Colonic mucosa (tissue), 4 donors: ENCODE measurements around the gene GSN. TPM values are rescaled to one million over a fixed set of nuclear protein-coding genes. Genes with fewer than 3 reads are reported as not detected.

ENCODE experiments used
- DNase-seq: peaks from one replicate; pipeline ENCODE4 v3.0.0-alpha.2; 2020
- H3K27ac ChIP-seq: fragments of 200-600 bp; one replicate; pipeline ENCODE4 v1.8.0; 2021
- H3K27me3 ChIP-seq: fragments of 200-600 bp; one replicate; pipeline ENCODE4 v1.8.0; 2021
- H3K36me3 ChIP-seq: fragments of 200-600 bp; one replicate; pipeline ENCODE4 v1.8.0; 2021
- H3K4me1 ChIP-seq: fragments of 200-600 bp; one replicate; pipeline ENCODE4 v1.8.0; 2021; ENCODE audit warnings: mild to moderate bottlenecking
- H3K4me3 ChIP-seq: fragments of 200-600 bp; one replicate; pipeline ENCODE4 v1.8.0; 2021
- H3K9ac ChIP-seq, 2 donors: one replicate each; pipeline ENCODE4 v1.7.0; 2013; ENCODE audit warnings: control low read depth in 2 of 2, low read depth in 2 of 2, low read length in 2 of 2
- H3K9me3 ChIP-seq: fragments of 200-600 bp; one replicate; pipeline ENCODE4 v1.8.0; 2021
- intact Hi-C: fragments of 100-400 bp; cut with DNase I; formaldehyde crosslinking; loops from one replicate; pipeline ENCODE4 v1.14.1; 2022
- total RNA-seq, 2 donors: library from RNA; stranded (reverse); fragmentation: NEBNext Ultra II Directional in 1 of 2; extraction: Animal tissue kit (Norgen Biotek cat#: 25700) in 1 of 2; gene quantifications; one replicate each; pipeline ENCODE4 v1.2.1, GENCODE V29; 2021
- TF ChIP-seq, protein P1 (sequence below): fragments of 200-600 bp; IDR thresholded peaks from one replicate; pipeline ENCODE4 v1.8.0; 2022; ENCODE audit warnings: antibody characterized with exemption, mild to moderate bottlenecking
- donor health status: healthy.
- donor health status: DM: no; HTN: no; CAD: no.
- donor health status: DM: no; HTN: no; CAD: no.

GSN gene
- total RNA-seq, 2 donors from 2014 or later = 413 to 553 TPM

DNA sequence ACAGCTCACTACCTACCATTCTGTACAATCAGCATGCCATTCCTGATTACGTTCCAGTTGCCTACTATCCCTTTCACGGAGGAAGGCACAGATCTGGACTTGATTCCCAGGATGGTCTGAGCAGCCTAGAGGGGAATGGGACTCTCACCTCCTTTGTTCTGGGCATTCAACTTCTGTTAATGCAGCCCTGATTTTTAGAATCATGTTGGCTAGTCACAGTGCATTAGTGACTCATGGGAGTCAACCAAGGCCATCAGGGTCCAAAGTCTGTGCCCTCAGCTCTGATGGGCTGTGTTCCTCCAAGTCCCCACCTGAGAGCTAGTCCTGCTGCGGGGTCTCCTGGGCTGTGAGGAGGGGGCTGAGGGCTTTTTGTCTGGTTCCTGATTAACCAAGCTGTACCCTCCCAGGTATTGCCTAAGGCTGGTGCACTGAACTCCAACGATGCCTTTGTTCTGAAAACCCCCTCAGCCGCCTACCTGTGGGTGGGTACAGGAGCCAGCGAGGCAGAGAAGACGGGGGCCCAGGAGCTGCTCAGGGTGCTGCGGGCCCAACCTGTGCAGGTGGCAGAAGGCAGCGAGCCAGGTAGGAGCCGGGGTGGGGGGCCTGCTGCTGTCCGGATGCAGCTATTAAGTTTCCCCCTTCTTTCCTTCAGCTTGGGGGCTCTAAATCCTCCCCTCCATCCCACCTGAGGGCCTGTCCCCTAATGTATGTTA, 59.1 kb downstream of the GSN start:
- intact Hi-C loops = no loop called here
- Histone ChIP-seq H3K9me3 (no peaks in the 10 kb centered on the region), H3K27me3 (no peaks in the 10 kb centered on the region), H3K4me3 (no peak overlapping the region), H3K4me1 (no peaks in the 10 kb centered on the region), H3K9ac (no peak overlapping the region), H3K27ac (peak overlapping the region; percentile 58), H3K36me3 (peaks cover 33% of the 10 kb centered on the region)
- no peak for DNase-seq
- TF ChIP-seq, protein P1, sequence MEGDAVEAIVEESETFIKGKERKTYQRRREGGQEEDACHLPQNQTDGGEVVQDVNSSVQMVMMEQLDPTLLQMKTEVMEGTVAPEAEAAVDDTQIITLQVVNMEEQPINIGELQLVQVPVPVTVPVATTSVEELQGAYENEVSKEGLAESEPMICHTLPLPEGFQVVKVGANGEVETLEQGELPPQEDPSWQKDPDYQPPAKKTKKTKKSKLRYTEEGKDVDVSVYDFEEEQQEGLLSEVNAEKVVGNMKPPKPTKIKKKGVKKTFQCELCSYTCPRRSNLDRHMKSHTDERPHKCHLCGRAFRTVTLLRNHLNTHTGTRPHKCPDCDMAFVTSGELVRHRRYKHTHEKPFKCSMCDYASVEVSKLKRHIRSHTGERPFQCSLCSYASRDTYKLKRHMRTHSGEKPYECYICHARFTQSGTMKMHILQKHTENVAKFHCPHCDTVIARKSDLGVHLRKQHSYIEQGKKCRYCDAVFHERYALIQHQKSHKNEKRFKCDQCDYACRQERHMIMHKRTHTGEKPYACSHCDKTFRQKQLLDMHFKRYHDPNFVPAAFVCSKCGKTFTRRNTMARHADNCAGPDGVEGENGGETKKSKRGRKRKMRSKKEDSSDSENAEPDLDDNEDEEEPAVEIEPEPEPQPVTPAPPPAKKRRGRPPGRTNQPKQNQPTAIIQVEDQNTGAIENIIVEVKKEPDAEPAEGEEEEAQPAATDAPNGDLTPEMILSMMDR = no peak

DNA sequence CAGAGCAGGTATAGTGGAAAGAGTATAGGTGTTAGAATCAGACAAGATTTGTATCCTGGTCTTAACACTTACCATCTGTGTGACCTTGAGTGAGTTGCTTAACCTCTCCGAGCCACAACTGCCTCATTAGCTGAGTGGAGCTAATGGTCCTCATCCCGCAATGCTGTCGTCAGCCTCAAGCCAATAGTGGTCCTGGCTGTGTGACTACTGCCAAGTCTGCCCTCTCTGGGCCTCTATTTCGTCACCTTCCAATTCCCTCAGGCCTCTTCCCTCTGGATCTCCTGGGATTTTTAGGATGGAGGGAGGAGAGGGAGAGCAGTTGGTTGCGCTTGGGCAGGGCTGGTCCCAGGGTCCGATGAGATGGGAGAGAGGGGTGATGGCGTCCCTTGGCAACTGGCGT, 60.5 kb downstream of the GSN start:
- Histone ChIP-seq H3K36me3 (peaks cover 33% of the 10 kb centered on the region), H3K27me3 (no peaks in the 10 kb centered on the region), H3K9me3 (no peaks in the 10 kb centered on the region), H3K27ac (peak overlapping the region; percentile 34), H3K4me3 (no peak overlapping the region), H3K9ac (no peak overlapping the region), H3K4me1 (no peaks in the 10 kb centered on the region)
- TF ChIP-seq, protein P1 = no peak
- DNase-seq = no peak
- intact Hi-C loops = no loop called here

DNA sequence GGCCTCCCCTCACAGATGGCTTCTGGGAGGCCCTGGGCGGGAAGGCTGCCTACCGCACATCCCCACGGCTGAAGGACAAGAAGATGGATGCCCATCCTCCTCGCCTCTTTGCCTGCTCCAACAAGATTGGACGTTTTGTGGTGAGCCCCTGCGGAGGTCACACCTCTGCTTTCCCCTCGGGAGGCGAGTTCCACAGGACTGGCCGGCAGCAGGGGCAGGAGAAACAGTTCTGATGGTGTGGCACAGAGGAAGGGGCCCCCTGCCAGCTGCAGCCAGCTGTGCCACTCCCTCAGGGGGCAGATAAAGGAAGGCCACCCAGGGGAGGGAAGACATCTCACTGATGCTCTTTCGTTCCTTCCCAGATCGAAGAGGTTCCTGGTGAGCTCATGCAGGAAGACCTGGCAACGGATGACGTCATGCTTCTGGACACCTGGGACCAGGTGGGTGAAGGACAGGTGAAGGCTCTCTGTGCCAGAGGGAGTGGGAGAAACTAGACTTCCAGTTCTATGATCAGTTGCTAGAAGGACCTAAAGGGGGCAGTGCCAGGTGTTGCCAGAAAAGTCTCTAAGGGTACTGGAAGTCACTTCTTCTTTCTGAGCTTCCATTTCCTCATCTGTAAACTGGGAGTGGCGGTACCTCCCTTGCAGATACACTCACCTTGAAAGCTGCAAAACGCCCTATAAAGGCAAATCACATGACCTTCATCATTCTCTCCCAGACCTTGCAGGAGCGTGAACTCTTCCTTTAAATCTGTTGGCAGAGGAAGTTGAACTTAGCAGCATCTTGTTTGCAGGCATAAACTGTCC, 61.1 kb downstream of the GSN start:
- Histone ChIP-seq H3K9me3 (no peaks in the 10 kb centered on the region), H3K4me3 (no peak overlapping the region), H3K36me3 (peaks cover 29% of the 10 kb centered on the region), H3K27ac (peak overlapping the region; percentile 34), H3K27me3 (no peaks in the 10 kb centered on the region), H3K4me1 (no peaks in the 10 kb centered on the region), H3K9ac (peak overlapping the region in 1 of 2 donors; percentile 15)
- intact Hi-C loops = no loop called here
- TF ChIP-seq, protein P1 = no peak
- no peak for DNase-seq

DNA sequence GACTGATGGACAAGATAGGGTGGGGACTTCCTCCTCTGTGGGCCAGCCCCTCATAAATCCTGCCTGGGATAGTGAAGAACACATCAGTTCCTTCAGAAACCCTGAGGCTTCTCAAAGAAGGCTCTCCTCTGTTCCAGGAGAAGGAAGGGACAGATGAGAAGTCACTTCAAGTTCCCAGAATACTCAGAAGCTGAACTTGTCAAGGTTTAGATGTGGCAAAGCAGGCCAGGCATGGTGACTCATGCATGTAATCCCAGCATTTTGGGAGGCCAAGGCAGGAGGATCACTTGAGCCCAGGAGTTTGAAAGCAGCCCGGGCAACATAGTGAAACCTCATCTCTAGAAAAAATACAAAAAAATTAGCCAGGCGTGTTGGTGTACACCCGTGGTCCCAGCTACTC, 63.6 kb downstream of the GSN start:
- no peak overlapping the region for H3K4me3 ChIP-seq
- intact Hi-C loops = no loop called here
- H3K27ac ChIP-seq = peak overlapping the region; percentile 42
- no peak for DNase-seq
- H3K4me1 ChIP-seq = no peaks in the 10 kb centered on the region
- no peaks in the 10 kb centered on the region for H3K27me3 ChIP-seq
- H3K36me3 ChIP-seq = peaks cover 25% of the 10 kb centered on the region
- TF ChIP-seq, protein P1 = no peak
- no peak overlapping the region for H3K9ac ChIP-seq
- H3K9me3 ChIP-seq = no peaks in the 10 kb centered on the region

DNA sequence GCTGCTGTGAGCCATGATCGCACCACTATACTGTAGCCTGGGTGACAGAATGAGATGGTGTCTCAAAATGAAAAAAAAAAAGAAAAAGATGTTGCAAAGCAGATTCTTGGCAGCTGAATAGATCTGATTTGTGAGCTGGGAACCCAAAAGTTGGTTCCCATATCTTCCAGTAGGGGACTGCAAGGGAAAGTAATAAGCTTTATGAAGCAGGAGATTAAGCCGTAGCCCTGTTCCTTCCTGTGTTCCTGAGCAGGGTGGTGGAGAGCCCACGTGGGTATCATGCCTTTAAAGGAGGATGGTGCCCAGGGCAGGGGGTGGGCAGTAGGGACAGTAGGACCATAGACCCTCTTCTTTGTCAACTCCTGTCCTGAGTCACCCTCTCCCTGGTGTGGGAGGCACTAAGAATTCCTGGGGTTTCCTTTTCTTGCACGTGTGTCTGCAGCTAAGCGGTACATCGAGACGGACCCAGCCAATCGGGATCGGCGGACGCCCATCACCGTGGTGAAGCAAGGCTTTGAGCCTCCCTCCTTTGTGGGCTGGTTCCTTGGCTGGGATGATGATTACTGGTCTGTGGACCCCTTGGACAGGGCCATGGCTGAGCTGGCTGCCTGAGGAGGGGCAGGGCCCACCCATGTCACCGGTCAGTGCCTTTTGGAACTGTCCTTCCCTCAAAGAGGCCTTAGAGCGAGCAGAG, 64.2 kb downstream of the GSN start:
- no peak overlapping the region for H3K4me3 ChIP-seq
- no peak for DNase-seq
- no peaks in the 10 kb centered on the region for H3K9me3 ChIP-seq
- no peaks in the 10 kb centered on the region for H3K4me1 ChIP-seq
- H3K27me3 ChIP-seq = no peaks in the 10 kb centered on the region
- intact Hi-C loops = no loop called here
- TF ChIP-seq, protein P1 = no peak
- H3K9ac ChIP-seq = no peak overlapping the region
- peak overlapping the region; percentile 42 for H3K27ac ChIP-seq
- peaks cover 24% of the 10 kb centered on the region for H3K36me3 ChIP-seq
